ENCODE data around the gene LTB4R2. TPM values are rescaled to one million over a fixed set of nuclear protein-coding genes. Genes with fewer than 3 reads are reported as not detected.
"Not testable (repeated sequence)": the region's sequence is repeated elsewhere in the genome, so short reads cannot be mapped to it uniquely, and the experiment has no call there.

Gene LTB4R2
- total RNA-seq, 1 experiment from 2014 or later: 3.1 TPM

GRCh38 chr14:24340606-24341005 is 30.7 kb downstream of the LTB4R2 start:
- Histone ChIP-seq H3K27ac (no peak overlapping the region), H3K4me1 (replicated peaks) (no peaks in the 10 kb centered on the region), H3K9me3 (replicated peaks) (no peaks in the 10 kb centered on the region), H3K4me3 (no peak overlapping the region), H3K27me3 (replicated peaks) (no peaks in the 10 kb centered on the region), H3K36me3 (no peaks in the 10 kb centered on the region)
- DNase-seq (ENCODE audit: low read depth in 1 of 2, low spot score in 2 of 2): no peak

GRCh38 chr14:24342889-24343288 is 32.9 kb downstream of the LTB4R2 start:
- Histone ChIP-seq H3K9me3 (replicated peaks) (no peaks in the 10 kb centered on the region), H3K4me1 (replicated peaks) (no peaks in the 10 kb centered on the region), H3K27ac (no peak overlapping the region), H3K4me3 (no peak overlapping the region), H3K36me3 (no peaks in the 10 kb centered on the region), H3K27me3 (replicated peaks) (no peaks in the 10 kb centered on the region; the same call in 1 of the 2 replicates)
- DNase-seq (ENCODE audit: low read depth in 1 of 2, low spot score in 2 of 2): no peak

GRCh38 chr14:24343795-24344660 is 34.1 kb downstream of the LTB4R2 start:
- Histone ChIP-seq H3K36me3 (no peaks in the 10 kb centered on the region), H3K27ac (no peak overlapping the region), H3K4me3 (no peak overlapping the region), H3K9me3 (replicated peaks) (no peaks in the 10 kb centered on the region), H3K4me1 (replicated peaks) (no peaks in the 10 kb centered on the region), H3K27me3 (replicated peaks) (no peaks in the 10 kb centered on the region; the same call in 1 of the 2 replicates)
- no peak for DNase-seq (ENCODE audit: low read depth in 1 of 2, low spot score in 2 of 2)

- Histone ChIP-seq H3K4me1 (replicated peaks) (peaks cover 8% of the 10 kb centered on the region; the same call in 1 of the 2 replicates), H3K36me3 (no peaks in the 10 kb centered on the region), H3K27me3 (replicated peaks) (no peaks in the 10 kb centered on the region; the same call in 1 of the 2 replicates), H3K9me3 (replicated peaks) (no peaks in the 10 kb centered on the region), H3K27ac (no peak overlapping the region), H3K4me3 (no peak overlapping the region)
- no peak for DNase-seq (ENCODE audit: low read depth in 1 of 2, low spot score in 2 of 2)
Observed at GRCh38 chr14:24347134-24347533, 37.2 kb downstream of the LTB4R2 start.

GRCh38 chr14:24348186-24348585 is 38.2 kb downstream of the LTB4R2 start:
- Histone ChIP-seq H3K36me3 (no peaks in the 10 kb centered on the region), H3K9me3 (replicated peaks) (no peaks in the 10 kb centered on the region), H3K27ac (no peak overlapping the region), H3K4me3 (no peak overlapping the region), H3K4me1 (replicated peaks) (peaks cover 8% of the 10 kb centered on the region; the same call in 1 of the 2 replicates), H3K27me3 (replicated peaks) (no peaks in the 10 kb centered on the region; the same call in 1 of the 2 replicates)
- DNase-seq (ENCODE audit: low read depth in 1 of 2, low spot score in 2 of 2): no peak

GRCh38 chr14:24349742-24350141 is 39.8 kb downstream of the LTB4R2 start:
- no peaks in the 10 kb centered on the region for H3K9me3 ChIP-seq (replicated peaks)
- no peak for DNase-seq (ENCODE audit: low read depth in 1 of 2, low spot score in 2 of 2)
- no peak overlapping the region for H3K4me3 ChIP-seq
- H3K27ac ChIP-seq: no peak overlapping the region
- H3K4me1 ChIP-seq (replicated peaks): peaks cover 8% of the 10 kb centered on the region; the same call in 1 of the 2 replicates
- no peaks in the 10 kb centered on the region; the same call in 1 of the 2 replicates for H3K27me3 ChIP-seq (replicated peaks)
- H3K36me3 ChIP-seq: no peaks in the 10 kb centered on the region

GRCh38 chr14:24351517-24351916 is 41.6 kb downstream of the LTB4R2 start:
- H3K9me3 ChIP-seq (replicated peaks): no peaks in the 10 kb centered on the region
- H3K4me3 ChIP-seq: no peak overlapping the region
- H3K36me3 ChIP-seq: no peaks in the 10 kb centered on the region
- no peak for DNase-seq (ENCODE audit: low read depth in 1 of 2, low spot score in 2 of 2)
- H3K27ac ChIP-seq: no peak overlapping the region
- no peaks in the 10 kb centered on the region; the same call in 1 of the 2 replicates for H3K27me3 ChIP-seq (replicated peaks)
- peaks cover 8% of the 10 kb centered on the region; the same call in 1 of the 2 replicates for H3K4me1 ChIP-seq (replicated peaks)

- Histone ChIP-seq H3K4me3 (no peak overlapping the region), H3K4me1 (replicated peaks) (peaks cover 8% of the 10 kb centered on the region; the same call in 1 of the 2 replicates), H3K27me3 (replicated peaks) (no peaks in the 10 kb centered on the region), H3K27ac (no peak overlapping the region), H3K36me3 (no peaks in the 10 kb centered on the region), H3K9me3 (replicated peaks) (no peaks in the 10 kb centered on the region)
- DNase-seq (ENCODE audit: low read depth in 1 of 2, low spot score in 2 of 2): no peak
Observed at GRCh38 chr14:24353559-24354481, 43.9 kb downstream of the LTB4R2 start.

GRCh38 chr14:24354482-24354825 is 44.5 kb downstream of the LTB4R2 start:
- not testable (repeated sequence) for H3K27ac ChIP-seq; H3K27me3 ChIP-seq (replicated peaks); DNase-seq (ENCODE audit: low read depth in 1 of 2, low spot score in 2 of 2); H3K4me1 ChIP-seq (replicated peaks); H3K36me3 ChIP-seq; H3K4me3 ChIP-seq; H3K9me3 ChIP-seq (replicated peaks)

GRCh38 chr14:24355009-24355408 is 45.1 kb downstream of the LTB4R2 start:
- DNase-seq (ENCODE audit: low read depth in 1 of 2, low spot score in 2 of 2): no peak
- no peaks in the 10 kb centered on the region for H3K27me3 ChIP-seq (replicated peaks)
- H3K4me1 ChIP-seq (replicated peaks): peaks cover 8% of the 10 kb centered on the region; the same call in 1 of the 2 replicates
- no peak overlapping the region for H3K27ac ChIP-seq
- no peaks in the 10 kb centered on the region for H3K9me3 ChIP-seq (replicated peaks)
- H3K4me3 ChIP-seq: no peak overlapping the region
- no peaks in the 10 kb centered on the region for H3K36me3 ChIP-seq

- Histone ChIP-seq H3K4me1 (replicated peaks) (peaks cover 6% of the 10 kb centered on the region; the same call in 1 of the 2 replicates), H3K27me3 (replicated peaks) (no peaks in the 10 kb centered on the region), H3K36me3 (no peaks in the 10 kb centered on the region), H3K27ac (no peak overlapping the region), H3K9me3 (replicated peaks) (no peaks in the 10 kb centered on the region), H3K4me3 (no peak overlapping the region)
- no peak for DNase-seq (ENCODE audit: low read depth in 1 of 2, low spot score in 2 of 2)
Observed at GRCh38 chr14:24356208-24356607, 46.3 kb downstream of the LTB4R2 start.

GRCh38 chr14:24360281-24360680 is 50.3 kb downstream of the LTB4R2 start:
- Histone ChIP-seq H3K27ac (no peak overlapping the region), H3K9me3 (replicated peaks) (no peaks in the 10 kb centered on the region), H3K36me3 (no peaks in the 10 kb centered on the region), H3K27me3 (replicated peaks) (no peaks in the 10 kb centered on the region), H3K4me3 (no peak overlapping the region), H3K4me1 (replicated peaks) (peaks cover 4% of the 10 kb centered on the region)
- DNase-seq (ENCODE audit: low read depth in 1 of 2, low spot score in 2 of 2): no peak

GRCh38 chr14:24361326-24361725 is 51.4 kb downstream of the LTB4R2 start:
- Histone ChIP-seq H3K27me3 (replicated peaks) (no peaks in the 10 kb centered on the region), H3K4me1 (replicated peaks) (peaks cover 14% of the 10 kb centered on the region), H3K27ac (no peak overlapping the region), H3K9me3 (replicated peaks) (no peaks in the 10 kb centered on the region), H3K36me3 (no peaks in the 10 kb centered on the region), H3K4me3 (no peak overlapping the region)
- no peak for DNase-seq (ENCODE audit: low read depth in 1 of 2, low spot score in 2 of 2)
